Measurements from ENCODE around the gene CLEC16A. TPM values are rescaled to one million over a fixed set of nuclear protein-coding genes. Genes with fewer than 3 reads are reported as not detected.

CLEC16A gene
- total and polyA plus RNA-seq, 2 experiments from 2014 or later, result 9.9 to 24.1 TPM

DNA sequence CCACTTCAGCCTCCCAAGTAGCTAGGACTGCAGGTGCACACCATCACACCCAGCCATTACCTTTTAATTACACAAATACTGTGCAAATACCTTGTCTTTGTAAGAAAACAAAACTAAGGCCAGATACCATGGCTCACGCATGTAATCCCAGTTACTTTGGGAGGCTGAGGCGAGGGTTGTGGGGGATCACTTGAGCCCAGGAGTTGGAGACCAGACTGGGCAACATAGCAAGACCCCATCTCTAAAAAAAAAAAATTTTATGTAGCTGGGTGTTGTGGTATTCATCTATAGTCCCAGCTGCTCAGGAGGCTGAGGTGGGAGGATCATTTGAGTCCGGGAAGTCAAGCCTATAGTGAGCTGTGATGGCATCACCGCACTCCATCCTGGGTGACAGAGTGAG is 151.6 kb downstream of the CLEC16A start:
- Mint-ChIP-seq H3K9me3 (no peaks in the 10 kb centered on the region), H3K36me3 (ENCODE audit: low read depth) (no peaks in the 10 kb centered on the region; the same call in 2 of the 3 replicates), H3K27me3 (ENCODE audit: insufficient read depth, low read depth, poor library complexity) (peaks cover 2% of the 10 kb centered on the region), H3K4me1 (peaks cover 14% of the 10 kb centered on the region), H3K27ac (no peak overlapping the region), H3K4me3 (no peak overlapping the region)
- H2AFZ ChIP-seq, result no peak overlapping the region
- no peaks in the 10 kb centered on the region for H3K4me1 ChIP-seq (ENCODE audit: insufficient read depth)
- no peaks in the 10 kb centered on the region for H3K36me3 ChIP-seq (ENCODE audit: insufficient read depth)
- no peak for DNase-seq (ENCODE audit: low spot score)
- no peak overlapping the region for H3K4me2 ChIP-seq
- no peak for ATAC-seq
- no peak overlapping the region for H3K4me3 ChIP-seq
- no peaks in the 10 kb centered on the region for H4K20me1 ChIP-seq (replicated peaks; ENCODE audit: insufficient read depth)
- no peak overlapping the region for H3K27ac ChIP-seq (ENCODE audit: low read depth)
- no peaks in the 10 kb centered on the region for H3K9me2 ChIP-seq (ENCODE audit: insufficient read depth)
- no peaks in the 10 kb centered on the region for H3K27me3 ChIP-seq (ENCODE audit: insufficient read depth)
- H3K79me2 ChIP-seq (replicated peaks; ENCODE audit: insufficient read depth), result no peaks in the 10 kb centered on the region
- H3F3A ChIP-seq (replicated peaks; ENCODE audit: low read depth), result no peaks in the 10 kb centered on the region
- TF ChIP-seq EZH2phosphoT487 (IDR thresholded peaks at IDR 0.05; ENCODE audit: unreplicated experiment), result no peak
- TF ChIP-seq ZNF331 (CRISPR knock-in tag; IDR thresholded peaks at IDR 0.05; ENCODE audit: low read depth), result no peak

DNA sequence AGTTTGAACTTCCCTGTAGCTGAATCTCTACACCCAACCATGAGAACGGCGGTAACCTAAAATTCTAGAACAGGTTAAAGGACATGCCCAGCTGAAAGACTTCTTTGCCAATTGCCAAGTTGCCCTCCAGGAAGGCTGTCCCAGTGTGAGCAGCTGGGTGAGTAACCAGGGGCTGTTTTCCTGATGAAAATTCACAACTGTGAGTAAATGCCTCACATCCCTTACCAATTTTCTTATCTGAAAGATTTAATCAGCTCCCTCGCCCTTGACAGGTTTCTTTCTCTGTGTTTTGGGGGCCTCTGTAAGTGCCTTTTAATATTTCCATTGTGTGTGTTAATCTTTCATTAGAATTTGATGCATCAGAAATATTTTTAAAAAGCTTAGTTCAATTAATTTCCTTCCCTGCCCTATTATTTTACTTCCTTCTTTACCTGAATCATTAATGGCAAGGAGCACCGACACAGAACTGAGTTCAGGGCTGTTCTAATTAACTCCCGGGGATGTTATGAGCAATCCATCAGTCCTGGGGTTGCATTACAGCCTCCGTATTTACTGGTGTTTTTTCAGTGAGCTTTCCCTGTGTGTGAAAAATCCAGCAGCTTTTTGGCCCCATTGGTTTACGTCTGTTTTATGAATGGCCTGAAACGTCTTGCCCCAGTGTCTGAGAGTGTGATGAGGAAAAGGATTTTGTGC is 152.9 kb downstream of the CLEC16A start:
- H3F3A ChIP-seq (replicated peaks; ENCODE audit: low read depth), result no peaks in the 10 kb centered on the region
- H3K9me2 ChIP-seq (ENCODE audit: insufficient read depth), result no peaks in the 10 kb centered on the region
- Mint-ChIP-seq H3K36me3 (ENCODE audit: low read depth) (no peaks in the 10 kb centered on the region; the same call in 2 of the 3 replicates), H3K4me1 (peaks cover 14% of the 10 kb centered on the region), H3K27me3 (ENCODE audit: insufficient read depth, low read depth, poor library complexity) (peaks cover 2% of the 10 kb centered on the region), H3K4me3 (no peak overlapping the region), H3K27ac (peak overlapping the region; percentile 22; the same call in 1 of the 2 replicates), H3K9me3 (no peaks in the 10 kb centered on the region)
- H3K4me2 ChIP-seq, result no peak overlapping the region
- DNase-seq (ENCODE audit: low spot score) (no peak), ATAC-seq (no peak)
- no peak overlapping the region for H3K27ac ChIP-seq (ENCODE audit: low read depth)
- H4K20me1 ChIP-seq (replicated peaks; ENCODE audit: insufficient read depth), result no peaks in the 10 kb centered on the region
- no peak overlapping the region for H2AFZ ChIP-seq
- no peaks in the 10 kb centered on the region for H3K4me1 ChIP-seq (ENCODE audit: insufficient read depth)
- H3K27me3 ChIP-seq (ENCODE audit: insufficient read depth), result no peaks in the 10 kb centered on the region
- no peaks in the 10 kb centered on the region for H3K79me2 ChIP-seq (replicated peaks; ENCODE audit: insufficient read depth)
- no peak overlapping the region for H3K4me3 ChIP-seq
- TF ChIP-seq CREB1 (CRISPR knock-in tag; IDR thresholded peaks at IDR 0.05; ENCODE audit: low read depth), result no peak
- no peaks in the 10 kb centered on the region for H3K36me3 ChIP-seq (ENCODE audit: insufficient read depth)

- H3K4me2 ChIP-seq, result no peak overlapping the region
- Mint-ChIP-seq H3K4me3 (no peak overlapping the region), H3K4me1 (peaks cover 14% of the 10 kb centered on the region), H3K27me3 (ENCODE audit: insufficient read depth, low read depth, poor library complexity) (peaks cover 2% of the 10 kb centered on the region), H3K27ac (peak overlapping the region; percentile 22; the same call in 1 of the 2 replicates), H3K36me3 (ENCODE audit: low read depth) (no peaks in the 10 kb centered on the region; the same call in 2 of the 3 replicates), H3K9me3 (no peaks in the 10 kb centered on the region)
- no peak overlapping the region for H3K4me3 ChIP-seq
- H4K20me1 ChIP-seq (replicated peaks; ENCODE audit: insufficient read depth), result no peaks in the 10 kb centered on the region
- DNase-seq (ENCODE audit: low spot score), result no peak
- H3K79me2 ChIP-seq (replicated peaks; ENCODE audit: insufficient read depth), result no peaks in the 10 kb centered on the region
- no peak overlapping the region for H3K27ac ChIP-seq (ENCODE audit: low read depth)
- H3F3A ChIP-seq (replicated peaks; ENCODE audit: low read depth), result no peaks in the 10 kb centered on the region
- no peaks in the 10 kb centered on the region for H3K9me2 ChIP-seq (ENCODE audit: insufficient read depth)
- H3K36me3 ChIP-seq (ENCODE audit: insufficient read depth), result no peaks in the 10 kb centered on the region
- H2AFZ ChIP-seq, result no peak overlapping the region
- no peaks in the 10 kb centered on the region for H3K27me3 ChIP-seq (ENCODE audit: insufficient read depth)
- H3K4me1 ChIP-seq (ENCODE audit: insufficient read depth), result no peaks in the 10 kb centered on the region
- ATAC-seq, result no peak
- TF ChIP-seq, protein P1, sequence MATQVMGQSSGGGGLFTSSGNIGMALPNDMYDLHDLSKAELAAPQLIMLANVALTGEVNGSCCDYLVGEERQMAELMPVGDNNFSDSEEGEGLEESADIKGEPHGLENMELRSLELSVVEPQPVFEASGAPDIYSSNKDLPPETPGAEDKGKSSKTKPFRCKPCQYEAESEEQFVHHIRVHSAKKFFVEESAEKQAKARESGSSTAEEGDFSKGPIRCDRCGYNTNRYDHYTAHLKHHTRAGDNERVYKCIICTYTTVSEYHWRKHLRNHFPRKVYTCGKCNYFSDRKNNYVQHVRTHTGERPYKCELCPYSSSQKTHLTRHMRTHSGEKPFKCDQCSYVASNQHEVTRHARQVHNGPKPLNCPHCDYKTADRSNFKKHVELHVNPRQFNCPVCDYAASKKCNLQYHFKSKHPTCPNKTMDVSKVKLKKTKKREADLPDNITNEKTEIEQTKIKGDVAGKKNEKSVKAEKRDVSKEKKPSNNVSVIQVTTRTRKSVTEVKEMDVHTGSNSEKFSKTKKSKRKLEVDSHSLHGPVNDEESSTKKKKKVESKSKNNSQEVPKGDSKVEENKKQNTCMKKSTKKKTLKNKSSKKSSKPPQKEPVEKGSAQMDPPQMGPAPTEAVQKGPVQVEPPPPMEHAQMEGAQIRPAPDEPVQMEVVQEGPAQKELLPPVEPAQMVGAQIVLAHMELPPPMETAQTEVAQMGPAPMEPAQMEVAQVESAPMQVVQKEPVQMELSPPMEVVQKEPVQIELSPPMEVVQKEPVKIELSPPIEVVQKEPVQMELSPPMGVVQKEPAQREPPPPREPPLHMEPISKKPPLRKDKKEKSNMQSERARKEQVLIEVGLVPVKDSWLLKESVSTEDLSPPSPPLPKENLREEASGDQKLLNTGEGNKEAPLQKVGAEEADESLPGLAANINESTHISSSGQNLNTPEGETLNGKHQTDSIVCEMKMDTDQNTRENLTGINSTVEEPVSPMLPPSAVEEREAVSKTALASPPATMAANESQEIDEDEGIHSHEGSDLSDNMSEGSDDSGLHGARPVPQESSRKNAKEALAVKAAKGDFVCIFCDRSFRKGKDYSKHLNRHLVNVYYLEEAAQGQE (IDR thresholded peaks at IDR 0.05; ENCODE audit: unreplicated experiment), result no peak
- TF ChIP-seq, protein P2, sequence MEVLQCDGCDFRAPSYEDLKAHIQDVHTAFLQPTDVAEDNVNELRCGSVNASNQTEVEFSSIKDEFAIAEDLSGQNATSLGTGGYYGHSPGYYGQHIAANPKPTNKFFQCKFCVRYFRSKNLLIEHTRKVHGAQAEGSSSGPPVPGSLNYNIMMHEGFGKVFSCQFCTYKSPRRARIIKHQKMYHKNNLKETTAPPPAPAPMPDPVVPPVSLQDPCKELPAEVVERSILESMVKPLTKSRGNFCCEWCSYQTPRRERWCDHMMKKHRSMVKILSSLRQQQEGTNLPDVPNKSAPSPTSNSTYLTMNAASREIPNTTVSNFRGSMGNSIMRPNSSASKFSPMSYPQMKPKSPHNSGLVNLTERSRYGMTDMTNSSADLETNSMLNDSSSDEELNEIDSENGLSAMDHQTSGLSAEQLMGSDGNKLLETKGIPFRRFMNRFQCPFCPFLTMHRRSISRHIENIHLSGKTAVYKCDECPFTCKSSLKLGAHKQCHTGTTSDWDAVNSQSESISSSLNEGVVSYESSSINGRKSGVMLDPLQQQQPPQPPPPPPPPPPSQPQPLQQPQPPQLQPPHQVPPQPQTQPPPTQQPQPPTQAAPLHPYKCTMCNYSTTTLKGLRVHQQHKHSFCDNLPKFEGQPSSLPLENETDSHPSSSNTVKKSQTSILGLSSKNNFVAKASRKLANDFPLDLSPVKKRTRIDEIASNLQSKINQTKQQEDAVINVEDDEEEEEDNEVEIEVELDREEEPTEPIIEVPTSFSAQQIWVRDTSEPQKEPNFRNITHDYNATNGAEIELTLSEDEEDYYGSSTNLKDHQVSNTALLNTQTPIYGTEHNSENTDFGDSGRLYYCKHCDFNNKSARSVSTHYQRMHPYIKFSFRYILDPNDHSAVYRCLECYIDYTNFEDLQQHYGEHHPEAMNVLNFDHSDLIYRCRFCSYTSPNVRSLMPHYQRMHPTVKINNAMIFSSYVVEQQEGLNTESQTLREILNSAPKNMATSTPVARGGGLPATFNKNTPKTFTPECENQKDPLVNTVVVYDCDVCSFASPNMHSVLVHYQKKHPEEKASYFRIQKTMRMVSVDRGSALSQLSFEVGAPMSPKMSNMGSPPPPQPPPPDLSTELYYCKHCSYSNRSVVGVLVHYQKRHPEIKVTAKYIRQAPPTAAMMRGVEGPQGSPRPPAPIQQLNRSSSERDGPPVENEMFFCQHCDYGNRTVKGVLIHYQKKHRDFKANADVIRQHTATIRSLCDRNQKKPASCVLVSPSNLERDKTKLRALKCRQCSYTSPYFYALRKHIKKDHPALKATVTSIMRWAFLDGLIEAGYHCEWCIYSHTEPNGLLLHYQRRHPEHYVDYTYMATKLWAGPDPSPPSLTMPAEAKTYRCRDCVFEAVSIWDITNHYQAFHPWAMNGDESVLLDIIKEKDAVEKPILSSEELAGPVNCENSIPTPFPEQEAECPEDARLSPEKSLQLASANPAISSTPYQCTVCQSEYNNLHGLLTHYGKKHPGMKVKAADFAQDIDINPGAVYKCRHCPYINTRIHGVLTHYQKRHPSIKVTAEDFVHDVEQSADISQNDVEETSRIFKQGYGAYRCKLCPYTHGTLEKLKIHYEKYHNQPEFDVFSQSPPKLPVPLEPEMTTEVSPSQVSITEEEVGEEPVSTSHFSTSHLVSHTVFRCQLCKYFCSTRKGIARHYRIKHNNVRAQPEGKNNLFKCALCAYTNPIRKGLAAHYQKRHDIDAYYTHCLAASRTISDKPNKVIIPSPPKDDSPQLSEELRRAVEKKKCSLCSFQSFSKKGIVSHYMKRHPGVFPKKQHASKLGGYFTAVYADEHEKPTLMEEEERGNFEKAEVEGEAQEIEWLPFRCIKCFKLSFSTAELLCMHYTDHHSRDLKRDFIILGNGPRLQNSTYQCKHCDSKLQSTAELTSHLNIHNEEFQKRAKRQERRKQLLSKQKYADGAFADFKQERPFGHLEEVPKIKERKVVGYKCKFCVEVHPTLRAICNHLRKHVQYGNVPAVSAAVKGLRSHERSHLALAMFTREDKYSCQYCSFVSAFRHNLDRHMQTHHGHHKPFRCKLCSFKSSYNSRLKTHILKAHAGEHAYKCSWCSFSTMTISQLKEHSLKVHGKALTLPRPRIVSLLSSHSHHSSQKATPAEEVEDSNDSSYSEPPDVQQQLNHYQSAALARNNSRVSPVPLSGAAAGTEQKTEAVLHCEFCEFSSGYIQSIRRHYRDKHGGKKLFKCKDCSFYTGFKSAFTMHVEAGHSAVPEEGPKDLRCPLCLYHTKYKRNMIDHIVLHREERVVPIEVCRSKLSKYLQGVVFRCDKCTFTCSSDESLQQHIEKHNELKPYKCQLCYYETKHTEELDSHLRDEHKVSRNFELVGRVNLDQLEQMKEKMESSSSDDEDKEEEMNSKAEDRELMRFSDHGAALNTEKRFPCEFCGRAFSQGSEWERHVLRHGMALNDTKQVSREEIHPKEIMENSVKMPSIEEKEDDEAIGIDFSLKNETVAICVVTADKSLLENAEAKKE (CRISPR knock-in tag; IDR thresholded peaks at IDR 0.05), result no peak
Measured at GRCh38 chr16:11097787-11098167, 153.4 kb downstream of the CLEC16A start.

Measured in GM23338 (cell line).